ENCODE results near the gene CCDC170.

CCDC170 gene

DNA sequence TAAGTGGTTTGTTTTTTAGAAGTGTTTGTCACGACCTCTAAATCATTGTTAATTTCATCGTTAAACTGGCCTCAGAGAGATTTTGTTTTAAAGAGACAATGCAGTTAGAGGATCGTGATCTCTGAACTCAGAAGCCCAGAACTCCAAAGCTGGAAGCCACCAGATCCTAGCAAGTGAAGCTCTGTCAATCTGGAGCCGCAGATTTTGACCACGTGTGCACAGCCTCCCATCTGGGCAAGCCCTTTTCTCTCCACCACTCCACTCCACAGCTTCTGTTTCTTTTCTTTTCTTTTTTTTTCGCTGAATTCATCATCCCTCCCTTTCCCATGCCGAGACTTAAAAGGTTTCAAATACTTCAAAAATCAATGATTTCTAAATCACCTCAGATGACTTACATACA, 171.5 kb downstream of the CCDC170 start:
- DNase-seq (ENCODE audit: low read depth): no peak
- TF ChIP-seq, protein P1, sequence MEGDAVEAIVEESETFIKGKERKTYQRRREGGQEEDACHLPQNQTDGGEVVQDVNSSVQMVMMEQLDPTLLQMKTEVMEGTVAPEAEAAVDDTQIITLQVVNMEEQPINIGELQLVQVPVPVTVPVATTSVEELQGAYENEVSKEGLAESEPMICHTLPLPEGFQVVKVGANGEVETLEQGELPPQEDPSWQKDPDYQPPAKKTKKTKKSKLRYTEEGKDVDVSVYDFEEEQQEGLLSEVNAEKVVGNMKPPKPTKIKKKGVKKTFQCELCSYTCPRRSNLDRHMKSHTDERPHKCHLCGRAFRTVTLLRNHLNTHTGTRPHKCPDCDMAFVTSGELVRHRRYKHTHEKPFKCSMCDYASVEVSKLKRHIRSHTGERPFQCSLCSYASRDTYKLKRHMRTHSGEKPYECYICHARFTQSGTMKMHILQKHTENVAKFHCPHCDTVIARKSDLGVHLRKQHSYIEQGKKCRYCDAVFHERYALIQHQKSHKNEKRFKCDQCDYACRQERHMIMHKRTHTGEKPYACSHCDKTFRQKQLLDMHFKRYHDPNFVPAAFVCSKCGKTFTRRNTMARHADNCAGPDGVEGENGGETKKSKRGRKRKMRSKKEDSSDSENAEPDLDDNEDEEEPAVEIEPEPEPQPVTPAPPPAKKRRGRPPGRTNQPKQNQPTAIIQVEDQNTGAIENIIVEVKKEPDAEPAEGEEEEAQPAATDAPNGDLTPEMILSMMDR (conservative IDR thresholded peaks at IDR 0.05; ENCODE audit: low read depth, low read length): no peak
- H3K4me3 ChIP-seq (ENCODE audit: low read depth, low read length): no peak overlapping the region

- TF ChIP-seq, protein P1 (conservative IDR thresholded peaks at IDR 0.05; ENCODE audit: low read depth, low read length): no peak
- no peak for DNase-seq (ENCODE audit: low read depth)
- no peak overlapping the region for H3K4me3 ChIP-seq (ENCODE audit: low read depth, low read length)
These were observed 172.7 kb downstream of the CCDC170 start for GRCh38 chr6:151666526-151666925.

DNA sequence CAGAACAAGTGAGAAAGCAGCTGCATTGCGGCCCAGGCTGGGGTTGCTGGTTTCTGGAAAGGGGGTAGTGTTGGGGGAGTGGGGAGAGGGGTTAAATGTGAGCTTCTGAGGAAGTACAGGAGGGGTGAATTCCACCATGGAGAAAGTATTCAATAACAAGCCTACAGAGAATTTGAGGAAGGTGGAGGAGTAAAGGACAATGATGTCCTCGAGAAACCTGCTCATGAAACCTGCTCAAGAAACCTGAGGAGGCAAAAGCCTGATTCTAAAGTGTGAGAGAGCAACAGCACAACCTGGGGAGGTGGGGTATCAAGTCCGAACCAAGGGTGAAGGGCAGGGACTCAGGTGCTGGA, 175.4 kb downstream of the CCDC170 start:
- no peak overlapping the region for H3K4me3 ChIP-seq (ENCODE audit: low read depth, low read length)
- TF ChIP-seq, protein P1 (conservative IDR thresholded peaks at IDR 0.05; ENCODE audit: low read depth, low read length): no peak
- DNase-seq (ENCODE audit: low read depth): no peak

DNA sequence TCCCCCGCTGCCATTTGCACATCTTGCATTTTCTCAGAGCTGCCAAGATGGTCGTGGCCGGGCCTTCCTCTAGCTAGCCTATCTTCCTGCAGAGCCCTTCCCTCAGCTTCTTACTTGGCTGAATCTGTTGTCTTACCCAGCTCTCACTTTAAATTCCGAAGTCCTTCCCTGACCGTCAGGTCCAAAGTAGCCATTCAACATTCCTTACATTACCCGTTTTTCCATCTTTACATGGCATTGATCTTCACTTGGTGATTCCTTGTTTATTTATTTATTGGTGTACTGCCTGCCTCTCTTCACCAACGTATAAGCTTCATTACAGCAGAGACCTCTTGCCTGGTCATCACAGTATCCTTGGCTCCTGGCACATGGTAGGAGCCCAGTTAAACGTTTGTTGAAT, 176.3 kb downstream of the CCDC170 start:
- no peak for DNase-seq (ENCODE audit: low read depth)

More for the DNA sequence above, 176.3 kb downstream of the CCDC170 start:
- TF ChIP-seq, protein P1 (conservative IDR thresholded peaks at IDR 0.05; ENCODE audit: low read depth, low read length): no peak
- no peak overlapping the region for H3K4me3 ChIP-seq (ENCODE audit: low read depth, low read length)

Measured in choroid plexus epithelial cell (primary cell).